HEK293 (cell line): Measurements from ENCODE around the gene MAK.

ENCODE experiments used
- ATF2 ChIP-seq: fragments of 450-650 bp; formaldehyde crosslinking; IDR thresholded peaks from 2 replicates; pipeline ENCODE4 v1.5.1; 2016; ENCODE audit warnings: missing biosample characterization, missing genetic modification characterization, low read depth
- CTCF ChIP-seq: fragments of 450-650 bp; formaldehyde crosslinking; IDR thresholded peaks from 2 replicates; pipeline ENCODE4 v1.5.1; 2016; ENCODE audit warnings: missing biosample characterization, missing genetic modification characterization
- ZNF16 ChIP-seq: fragments of 450-650 bp; formaldehyde crosslinking; IDR thresholded peaks from 2 replicates; pipeline ENCODE4 v1.5.1; 2016; ENCODE audit warnings: low read depth, missing biosample characterization, missing genetic modification characterization

DNA sequence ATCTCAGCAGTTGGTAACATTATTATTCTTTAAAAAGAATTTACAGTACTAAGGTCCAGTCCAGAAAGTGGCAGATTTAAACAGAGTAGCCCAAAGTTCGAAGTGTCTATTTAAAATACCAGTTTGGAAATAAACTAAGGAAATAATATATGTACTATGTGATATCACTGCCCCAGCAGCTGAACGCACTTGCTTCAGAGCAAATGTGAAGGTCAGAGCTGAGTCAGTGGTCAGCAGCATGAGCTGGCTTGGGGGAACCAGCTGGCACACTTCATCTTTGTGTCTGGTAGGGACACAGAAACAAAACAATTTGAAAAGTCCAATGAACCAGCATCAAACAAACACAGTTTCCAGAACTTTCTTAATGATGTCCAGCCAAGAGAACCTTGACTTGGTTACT lies 75.3 kb downstream of the MAK start:
- TF ChIP-seq ZNF16 (tag by site-specific recombination), result no peak
- TF ChIP-seq CTCF (tag by site-specific recombination), result no peak
- TF ChIP-seq ATF2, result no peak
